NCI-H2029 treated with DMSO at 0.1 percent for 48 hours (cell line): Measurements from ENCODE around the gene RFNG.

ENCODE experiments used
- DNase-seq: peaks from one replicate; lab custom pipeline; 2025; lab: John Stamatoyannopoulos, UW

The RFNG gene

GRCh38 chr17:82058230-82058854 lies 6.7 kb upstream of the RFNG start:
- no peak for DNase-seq

- DNase-seq, result no peak
These were observed 5.4 kb upstream of the RFNG start for GRCh38 chr17:82056729-82057621.

DNA sequence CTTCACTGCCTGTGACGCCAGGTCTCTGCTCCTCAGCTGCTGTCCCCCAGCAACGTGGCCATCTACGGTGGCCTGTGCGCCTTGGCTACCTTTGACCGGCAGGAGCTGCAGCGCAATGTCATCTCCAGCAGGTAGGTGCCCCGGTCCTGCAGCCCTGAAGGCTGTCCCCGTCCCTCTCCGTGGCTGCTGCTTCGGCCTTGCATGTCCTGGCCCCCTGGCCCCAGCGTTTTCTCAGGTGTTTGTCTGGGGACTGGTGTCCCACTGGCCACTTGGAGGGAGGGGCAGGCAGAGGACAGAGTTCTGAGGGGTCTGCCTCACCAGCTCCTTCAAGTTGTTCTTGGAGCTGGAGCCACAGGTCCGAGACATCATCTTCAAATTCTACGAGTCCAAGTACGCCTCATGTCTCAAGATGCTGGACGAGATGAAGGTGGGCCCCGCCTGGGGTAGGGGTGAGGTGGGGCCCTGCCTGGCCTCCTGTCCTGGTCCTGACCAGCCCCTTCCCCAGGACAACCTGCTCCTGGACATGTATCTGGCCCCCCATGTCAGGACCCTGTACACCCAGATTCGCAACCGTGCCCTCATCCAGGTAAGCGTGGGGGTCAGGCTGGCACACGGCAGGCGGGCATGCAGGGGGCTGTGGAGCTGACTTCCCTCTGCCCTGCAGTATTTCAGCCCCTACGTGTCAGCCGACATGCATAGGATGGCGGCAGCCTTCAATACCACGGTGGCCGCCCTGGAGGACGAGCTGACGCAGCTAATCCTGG lies 4.5 kb upstream of the RFNG start:
- no peak for DNase-seq

- no peak for DNase-seq
These were observed 3.7 kb upstream of the RFNG start for GRCh38 chr17:82055023-82055964.

DNA sequence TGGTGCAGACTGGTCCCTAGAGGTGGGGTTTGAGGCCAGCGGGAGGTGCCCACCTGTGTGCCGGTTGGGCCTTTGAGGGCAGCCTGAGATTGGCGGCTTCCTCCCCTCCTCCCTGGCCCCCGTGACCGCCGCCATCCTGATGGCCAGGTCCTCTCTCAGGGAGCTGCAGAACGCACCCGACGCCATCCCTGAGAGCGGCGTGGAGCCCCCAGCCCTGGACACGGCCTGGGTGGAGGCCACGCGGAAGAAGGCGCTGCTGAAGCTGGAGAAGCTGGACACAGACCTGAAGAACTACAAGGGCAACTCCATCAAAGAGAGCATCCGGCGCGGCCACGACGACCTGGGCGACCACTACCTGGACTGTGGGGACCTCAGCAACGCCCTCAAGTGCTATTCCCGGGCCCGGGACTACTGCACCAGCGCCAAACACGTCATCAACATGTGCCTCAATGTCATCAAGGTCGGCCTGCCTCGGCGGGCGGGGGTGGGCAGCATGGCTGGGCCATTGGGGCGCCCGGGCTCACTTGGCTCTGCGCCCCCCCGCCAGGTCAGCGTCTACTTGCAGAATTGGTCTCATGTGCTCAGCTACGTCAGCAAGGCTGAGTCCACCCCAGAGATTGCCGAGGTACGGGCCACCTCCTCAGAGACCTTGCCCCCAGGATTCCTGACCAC lies 2.9 kb upstream of the RFNG start:
- no peak for DNase-seq

- no peak for DNase-seq
These were observed 2.1 kb upstream of the RFNG start for GRCh38 chr17:82053556-82054263.

- no peak for DNase-seq
These were observed 1.5 kb upstream of the RFNG start for GRCh38 chr17:82053130-82053529.

GRCh38 chr17:82052638-82053059 lies 1.0 kb upstream of the RFNG start:
- DNase-seq, result no peak

DNA sequence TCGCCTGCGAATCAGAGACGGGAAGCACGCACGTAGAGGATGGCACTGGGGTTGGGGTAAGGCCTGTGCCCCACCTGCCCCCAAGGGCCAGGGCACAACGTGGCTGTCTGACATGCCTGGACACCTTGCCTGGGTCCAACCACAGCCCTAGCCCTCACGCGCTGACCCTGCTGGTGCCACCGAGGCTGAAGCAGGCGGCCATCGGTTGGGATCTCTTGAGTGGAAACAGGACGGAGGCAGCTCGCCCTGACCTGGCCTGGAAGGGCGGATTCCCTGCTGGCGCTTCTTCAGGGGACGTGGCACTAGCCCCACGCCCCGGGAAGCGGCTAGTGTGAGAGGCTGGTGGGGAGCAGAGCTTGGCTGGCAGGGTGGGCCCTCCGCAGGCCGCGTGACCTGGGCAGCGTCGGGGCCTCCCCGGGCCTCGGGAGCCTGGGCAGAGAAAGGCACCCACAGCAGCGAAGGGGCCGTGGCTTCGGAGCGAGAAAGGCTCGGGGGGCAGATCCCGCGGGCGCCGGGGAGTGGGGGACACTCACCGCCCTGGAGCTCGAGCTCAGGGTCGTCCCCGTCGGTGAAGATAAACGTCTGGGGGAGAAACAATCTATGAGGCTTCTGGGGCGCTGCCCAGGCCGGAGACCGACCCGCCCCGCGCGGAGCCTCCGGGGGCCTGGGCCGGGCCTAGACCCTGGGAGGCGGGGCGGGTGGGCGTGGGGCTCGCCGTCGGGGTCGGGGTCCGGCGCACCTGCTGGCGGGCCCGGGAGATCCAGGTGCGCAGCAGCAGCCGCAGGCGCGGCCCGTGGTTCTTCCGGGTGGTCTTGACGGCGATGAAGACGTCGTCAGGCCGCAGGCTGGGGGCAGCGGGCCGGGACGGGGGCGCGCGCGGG lies 610 bp downstream of the RFNG start:
- DNase-seq, result no peak

DNA sequence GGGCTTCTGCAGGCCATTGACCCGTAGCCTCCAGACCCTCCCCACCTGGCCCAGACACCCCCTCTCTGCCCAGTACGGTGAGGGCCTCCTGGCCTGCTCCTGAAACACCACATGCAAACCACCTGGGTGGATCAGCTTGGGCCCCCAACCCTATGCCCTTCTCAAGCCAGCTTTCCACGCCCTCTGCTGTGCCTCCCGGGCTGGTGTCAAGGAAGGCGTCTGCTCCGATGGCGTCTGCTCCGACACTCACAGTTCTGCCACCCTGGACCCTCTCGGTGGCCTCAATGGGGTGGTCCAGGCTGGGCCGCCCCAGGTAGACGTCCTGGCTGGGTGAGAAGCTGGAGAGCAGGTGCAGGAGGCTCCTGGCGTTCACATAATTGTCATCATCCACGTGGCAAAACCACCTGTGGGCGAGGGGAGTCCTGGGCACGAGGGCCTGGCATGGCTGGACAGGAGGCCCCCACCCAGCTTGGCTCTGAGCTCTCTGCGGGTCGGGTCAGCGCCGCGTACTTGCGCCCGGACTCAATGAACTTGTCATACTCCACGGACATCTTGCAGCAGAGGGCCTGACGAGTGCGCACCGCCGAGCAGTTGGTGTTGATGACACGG lies 1.4 kb downstream of the RFNG start:
- no peak for DNase-seq

GRCh38 chr17:82049521-82049971 lies 2.1 kb downstream of the RFNG start:
- DNase-seq, result no peak

DNA sequence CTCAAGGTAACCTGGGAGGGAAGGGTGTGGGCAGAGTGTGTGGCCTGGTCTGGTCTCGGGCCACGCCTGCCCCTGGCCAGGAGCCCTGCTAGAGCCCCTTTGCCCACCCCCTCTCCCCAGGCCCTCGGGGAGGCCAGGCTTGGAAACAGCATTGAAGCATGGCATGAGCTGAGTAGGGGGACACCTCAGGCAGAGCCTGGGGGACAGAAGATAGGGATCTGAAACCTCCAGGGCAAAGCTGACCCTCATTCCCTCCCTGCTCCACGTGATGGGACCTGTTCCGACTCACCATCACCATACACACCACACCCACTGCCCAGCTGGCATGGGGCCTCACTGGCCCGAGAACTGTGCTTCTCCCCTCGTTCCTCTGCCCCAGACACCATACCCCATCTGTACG lies 2.5 kb downstream of the RFNG start:
- DNase-seq, result no peak

DNA sequence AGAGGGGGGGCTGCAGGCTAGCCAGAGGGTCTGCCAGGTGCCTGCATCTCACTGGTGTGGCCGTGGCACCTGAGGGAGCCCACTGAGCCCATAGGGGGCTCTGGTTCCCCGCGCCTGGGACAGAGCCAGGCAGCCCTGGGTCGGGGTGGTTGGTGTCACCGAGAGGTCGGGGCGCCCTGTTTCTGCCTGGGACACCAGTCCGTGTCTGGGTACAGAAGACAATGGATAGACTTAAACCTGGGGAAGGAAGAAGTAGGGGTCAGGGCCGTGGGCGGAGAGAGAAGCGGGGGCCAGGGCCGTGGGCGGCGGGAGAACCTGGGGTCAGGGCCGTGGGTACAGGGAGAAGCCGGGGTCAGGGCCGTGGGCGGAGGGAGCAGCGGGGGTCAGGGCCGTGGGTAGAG lies 3.0 kb downstream of the RFNG start:
- DNase-seq, result no peak

DNA sequence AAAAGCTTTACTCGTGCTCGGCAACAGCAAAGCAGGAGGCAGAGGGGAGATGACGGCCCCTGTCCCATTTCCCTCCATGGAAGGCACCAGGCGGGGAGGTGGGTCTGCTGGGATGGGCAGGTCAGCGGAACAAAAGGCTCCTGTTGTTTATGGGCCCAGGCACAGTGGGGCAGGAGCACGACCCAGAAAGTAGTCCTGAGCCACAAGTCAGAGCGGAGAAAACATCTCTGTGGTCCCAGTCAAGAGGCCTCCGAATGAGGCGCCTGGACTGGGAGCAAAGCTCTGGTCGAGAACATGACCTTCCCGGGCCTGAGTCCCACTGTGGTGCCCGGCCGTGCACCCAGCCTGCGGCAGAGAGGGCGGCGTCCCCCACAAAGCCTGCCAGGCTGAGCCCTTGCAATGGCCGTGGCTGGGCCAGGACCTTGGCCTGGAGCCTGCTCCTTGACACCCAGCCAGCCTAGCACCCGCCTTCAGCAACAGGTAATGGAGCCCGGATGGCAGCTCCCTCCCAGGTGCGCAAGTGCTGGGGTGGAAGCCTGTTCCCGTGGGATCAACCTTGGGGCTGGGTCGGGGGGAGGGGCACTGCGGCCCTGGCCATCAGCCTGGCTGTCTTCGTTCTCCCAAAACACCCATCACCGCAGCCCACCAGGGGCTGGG lies 3.6 kb downstream of the RFNG start:
- DNase-seq, result no peak

- no peak for DNase-seq
These were observed 4.2 kb downstream of the RFNG start for GRCh38 chr17:82047379-82047778.

- DNase-seq, result no peak
These were observed 4.7 kb downstream of the RFNG start for GRCh38 chr17:82046903-82047302.

GRCh38 chr17:82045936-82046484 lies 5.6 kb downstream of the RFNG start:
- DNase-seq, result no peak

- no peak for DNase-seq
These were observed 8.1 kb downstream of the RFNG start for GRCh38 chr17:82043507-82043906.
